Activated naive CD4-positive, alpha-beta T cell treated with anti-CD3 and anti-CD28 coated beads, Interleukin-2, amount 10 ng/mL, durations not matched to agents 7 days and 5 days (primary cell): ENCODE measurements around the gene NEDD9.

Experiments used
- CTCF ChIA-PET: fragments of 350-600 bp; sonication (Branson Sonifier 250); formaldehyde crosslinking; loops from one replicate; lab custom pipeline; 2021; ENCODE audit warnings: antibody characterized with exemption; lab: Charles Lee
- DNase-seq: peaks from one replicate; pipeline ENCODE4 v3.0.0-alpha.2; 2020
- H3K27ac Mint-ChIP-seq: one replicate; pipeline ENCODE4 v1.8.0; 2021; ENCODE audit warnings: mild to moderate bottlenecking, moderate library complexity, mixed read lengths
- H3K27me3 Mint-ChIP-seq: one replicate; pipeline ENCODE4 v1.8.0; 2021; ENCODE audit warnings: mild to moderate bottlenecking, mixed read lengths
- H3K36me3 Mint-ChIP-seq: one replicate; pipeline ENCODE4 v1.8.0; 2021; ENCODE audit warnings: mixed read lengths
- H3K4me1 Mint-ChIP-seq: one replicate; pipeline ENCODE4 v1.8.0; 2021; ENCODE audit warnings: mixed read lengths
- H3K4me3 Mint-ChIP-seq: one replicate; pipeline ENCODE4 v1.8.0; 2021; ENCODE audit warnings: mild to moderate bottlenecking, moderate library complexity, mixed read lengths
- H3K9me3 Mint-ChIP-seq: one replicate; pipeline ENCODE4 v1.8.0; 2021; ENCODE audit warnings: mixed read lengths

NEDD9 gene

GRCh38 chr6:11189865-11190624 is 42.4 kb downstream of the NEDD9 start:
- H3K4me1 Mint-ChIP-seq = peaks cover 5% of the 10 kb centered on the region
- CTCF ChIA-PET = interaction anchor here (0.6 kb wide), 1 partner anchor 78 kb away, joined by 3 read pairs; no protein-coding TSS in a partner anchor
- no peak overlapping the region for H3K27ac Mint-ChIP-seq
- H3K36me3 Mint-ChIP-seq = peaks cover 80% of the 10 kb centered on the region
- H3K9me3 Mint-ChIP-seq = no peaks in the 10 kb centered on the region
- DNase-seq = no peak
- H3K27me3 Mint-ChIP-seq = no peaks in the 10 kb centered on the region
- H3K4me3 Mint-ChIP-seq = no peak overlapping the region

DNA sequence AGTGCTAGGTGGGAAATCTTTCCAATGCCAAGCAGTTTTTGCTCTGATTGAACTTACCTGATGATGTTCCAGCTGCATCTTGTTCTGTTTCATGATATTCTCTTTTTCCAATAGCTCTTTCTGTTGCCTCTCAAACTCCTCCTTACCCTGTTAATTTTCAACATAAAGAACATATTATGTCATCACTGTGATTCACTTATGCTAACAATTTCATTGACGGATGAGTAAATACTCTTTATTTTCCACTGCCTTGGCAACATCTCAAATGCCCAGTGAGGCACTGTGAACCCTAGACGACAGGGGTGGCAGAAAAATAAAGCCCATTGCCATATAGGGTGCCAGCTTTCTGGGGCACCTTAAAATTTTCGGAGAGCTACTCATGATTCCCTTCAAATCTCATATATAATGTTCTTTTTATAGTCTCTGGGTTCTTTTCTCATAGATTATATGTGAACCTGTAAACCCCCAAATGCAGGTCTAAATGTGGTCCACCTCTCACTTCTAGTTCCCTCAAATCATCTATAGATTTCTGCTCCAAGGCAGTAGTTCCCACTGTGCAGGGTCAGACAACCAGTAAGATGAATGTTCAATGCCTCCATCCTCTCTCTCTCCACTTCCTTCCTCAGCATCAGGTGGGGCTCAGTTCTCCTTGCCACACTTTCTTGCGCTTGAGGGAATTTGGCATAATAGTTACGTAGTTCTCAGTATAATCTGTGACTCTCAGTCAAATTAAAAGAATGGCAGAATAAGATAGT is 44.1 kb downstream of the NEDD9 start:
- Mint-ChIP-seq H3K4me1 (no peaks in the 10 kb centered on the region), H3K36me3 (peaks cover 82% of the 10 kb centered on the region), H3K27ac (no peak overlapping the region), H3K4me3 (no peak overlapping the region), H3K27me3 (no peaks in the 10 kb centered on the region), H3K9me3 (no peaks in the 10 kb centered on the region)
- CTCF ChIA-PET = interaction anchor here (1.0 kb wide), 1 partner anchor 16 kb away, joined by 3 read pairs; no protein-coding TSS in a partner anchor
- DNase-seq = no peak

GRCh38 chr6:11187301-11187700 is 45.2 kb downstream of the NEDD9 start:
- H3K9me3 Mint-ChIP-seq = no peaks in the 10 kb centered on the region
- H3K36me3 Mint-ChIP-seq = peaks cover 81% of the 10 kb centered on the region
- H3K27me3 Mint-ChIP-seq = no peaks in the 10 kb centered on the region
- H3K4me1 Mint-ChIP-seq = no peaks in the 10 kb centered on the region
- no peak overlapping the region for H3K27ac Mint-ChIP-seq
- no peak overlapping the region for H3K4me3 Mint-ChIP-seq
- DNase-seq = no peak
- CTCF ChIA-PET = no interaction called here

DNA sequence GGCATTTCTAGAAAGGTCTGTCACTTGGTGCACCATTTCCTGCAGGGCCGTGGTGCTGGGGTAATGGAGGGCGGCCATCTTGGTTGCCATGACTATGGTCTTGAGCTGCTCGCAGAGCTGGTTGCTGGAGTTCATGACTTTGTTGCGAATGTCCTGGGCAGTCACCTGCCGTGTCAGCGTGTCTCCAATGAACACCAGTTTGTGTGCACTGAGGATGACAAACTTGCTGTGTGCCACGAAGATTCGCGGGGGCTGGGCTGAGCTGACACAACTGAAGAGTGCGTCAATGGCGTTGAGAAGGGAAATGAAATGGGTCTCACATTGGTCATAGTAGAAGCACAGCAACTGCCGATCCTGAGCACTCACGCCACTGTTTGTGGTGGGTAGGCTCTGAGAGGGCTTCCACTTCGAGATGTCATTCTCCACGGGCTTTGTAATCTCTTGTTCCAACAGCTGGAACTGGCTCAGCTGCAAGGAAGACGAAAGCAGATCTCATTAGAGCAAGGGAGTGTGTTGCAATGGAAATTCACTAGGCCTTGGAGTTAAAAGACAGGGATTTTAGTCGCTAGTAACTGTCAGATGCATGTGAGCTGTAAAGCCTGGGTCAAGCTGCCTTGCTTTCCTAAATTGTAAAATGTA is 47.1 kb downstream of the NEDD9 start:
- no peak for DNase-seq
- Mint-ChIP-seq H3K4me1 (no peaks in the 10 kb centered on the region), H3K4me3 (no peak overlapping the region), H3K9me3 (no peaks in the 10 kb centered on the region), H3K36me3 (peaks cover 78% of the 10 kb centered on the region), H3K27me3 (no peaks in the 10 kb centered on the region), H3K27ac (no peak overlapping the region)
- CTCF ChIA-PET = interaction anchor here (0.6 to 0.8 kb wide), 2 partner anchors 10 to 196 kb away, joined by 3 read pairs; no protein-coding TSS in a partner anchor

GRCh38 chr6:11183761-11184362 is 48.6 kb downstream of the NEDD9 start:
- Mint-ChIP-seq H3K4me1 (no peaks in the 10 kb centered on the region), H3K4me3 (no peak overlapping the region), H3K27me3 (no peaks in the 10 kb centered on the region), H3K9me3 (no peaks in the 10 kb centered on the region), H3K36me3 (peaks cover 68% of the 10 kb centered on the region), H3K27ac (no peak overlapping the region)
- CTCF ChIA-PET = no interaction called here
- DNase-seq = no peak

GRCh38 chr6:11181478-11182136 is 50.9 kb downstream of the NEDD9 start:
- no peaks in the 10 kb centered on the region for H3K9me3 Mint-ChIP-seq
- CTCF ChIA-PET = no interaction called here
- no peaks in the 10 kb centered on the region for H3K4me1 Mint-ChIP-seq
- H3K27ac Mint-ChIP-seq = no peak overlapping the region
- peaks cover 47% of the 10 kb centered on the region for H3K36me3 Mint-ChIP-seq
- DNase-seq = no peak
- no peaks in the 10 kb centered on the region for H3K27me3 Mint-ChIP-seq
- no peak overlapping the region for H3K4me3 Mint-ChIP-seq

DNA sequence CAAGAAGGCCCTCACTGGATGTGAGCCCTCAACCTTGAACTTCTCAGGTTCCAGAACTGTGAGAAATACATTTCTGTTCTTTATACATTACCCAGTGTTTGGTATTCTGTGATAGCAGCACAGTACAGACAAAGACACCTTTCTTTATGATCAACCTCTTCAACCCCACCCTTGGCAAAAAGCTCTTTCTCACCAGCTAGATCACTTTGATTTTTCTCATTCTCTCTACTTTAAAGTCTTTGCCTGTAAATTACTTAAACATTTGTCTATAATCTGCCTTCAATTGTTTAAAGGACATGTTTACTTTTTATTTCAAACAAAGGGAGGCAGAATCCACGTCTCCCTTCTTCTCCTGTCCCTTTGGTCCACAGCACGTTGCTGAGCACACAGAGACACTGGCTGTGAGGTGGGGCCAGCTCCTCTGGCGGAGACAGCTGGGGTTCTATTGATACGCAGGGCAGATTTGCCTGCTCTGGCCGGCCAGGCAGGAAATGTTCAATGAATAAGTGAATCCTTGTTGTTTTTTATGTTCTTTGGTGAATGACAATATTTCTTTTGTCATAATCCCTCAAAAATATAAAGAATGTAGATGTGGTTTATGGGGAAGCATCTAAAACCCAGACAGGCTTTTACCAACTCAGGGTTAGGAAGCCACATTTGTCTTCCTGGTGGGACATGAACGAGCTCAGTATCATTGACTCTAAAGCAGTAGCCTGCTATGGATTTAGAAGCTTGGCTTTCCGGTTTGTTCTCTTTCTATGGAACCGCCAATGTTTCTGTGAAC is 52.9 kb downstream of the NEDD9 start:
- Mint-ChIP-seq H3K27me3 (no peaks in the 10 kb centered on the region), H3K4me1 (no peaks in the 10 kb centered on the region), H3K9me3 (no peaks in the 10 kb centered on the region), H3K27ac (no peak overlapping the region), H3K4me3 (no peak overlapping the region), H3K36me3 (peaks cover 32% of the 10 kb centered on the region)
- no peak for DNase-seq
- CTCF ChIA-PET = interaction anchor here (0.9 kb wide), 1 partner anchor 8 kb away, joined by 3 read pairs; no protein-coding TSS in a partner anchor

DNA sequence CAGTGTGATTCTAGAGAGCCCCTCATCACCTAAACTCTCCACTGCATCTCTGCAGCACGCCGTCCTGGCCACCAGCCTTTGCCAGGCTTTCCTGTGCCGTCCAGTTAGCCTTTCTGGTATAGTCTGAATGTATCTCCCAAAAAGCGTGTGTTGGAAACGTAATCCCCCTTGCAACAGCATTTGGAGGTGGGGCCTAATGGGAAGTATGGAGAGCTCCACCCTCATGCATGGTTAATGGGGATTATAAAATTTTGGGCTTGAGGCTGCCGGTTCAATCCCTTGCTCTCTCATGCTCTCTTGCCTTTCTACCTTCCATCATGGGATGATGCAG is 53.4 kb downstream of the NEDD9 start:
- H3K27ac Mint-ChIP-seq = no peak overlapping the region

GRCh38 chr6:11177271-11177670 is 55.2 kb downstream of the NEDD9 start:
- no peak for DNase-seq
- CTCF ChIA-PET = interaction anchor here (10.1 kb wide), 1 partner anchor 319 kb away, joined by 69 read pairs; no protein-coding TSS in a partner anchor
- peaks cover 13% of the 10 kb centered on the region for H3K36me3 Mint-ChIP-seq
- no peak overlapping the region for H3K4me3 Mint-ChIP-seq
- H3K4me1 Mint-ChIP-seq = peaks cover 11% of the 10 kb centered on the region
- no peaks in the 10 kb centered on the region for H3K9me3 Mint-ChIP-seq
- H3K27ac Mint-ChIP-seq = no peak overlapping the region
- peaks cover 3% of the 10 kb centered on the region for H3K27me3 Mint-ChIP-seq

More for the DNA sequence above, 53.4 kb downstream of the NEDD9 start:
- Mint-ChIP-seq H3K36me3 (peaks cover 26% of the 10 kb centered on the region), H3K4me3 (no peak overlapping the region), H3K27me3 (peaks cover 3% of the 10 kb centered on the region), H3K4me1 (no peaks in the 10 kb centered on the region), H3K9me3 (no peaks in the 10 kb centered on the region)
- DNase-seq = no peak
- CTCF ChIA-PET = no interaction called here

- H3K9me3 Mint-ChIP-seq = no peaks in the 10 kb centered on the region
- no peak overlapping the region for H3K27ac Mint-ChIP-seq
- H3K27me3 Mint-ChIP-seq = peaks cover 3% of the 10 kb centered on the region
- no peak for DNase-seq
- peaks cover 13% of the 10 kb centered on the region for H3K4me1 Mint-ChIP-seq
- CTCF ChIA-PET = interaction anchor here (0.7 to 10.1 kb wide), 4 partner anchors 58 to 322 kb away, joined by 3 to 69 read pairs (median 4); partner anchors contain the start of gene NEDD9
- H3K36me3 Mint-ChIP-seq = no peaks in the 10 kb centered on the region
- no peak overlapping the region for H3K4me3 Mint-ChIP-seq
Measured at GRCh38 chr6:11174242-11174611, 58.2 kb downstream of the NEDD9 start.

- CTCF ChIA-PET = interaction anchor here (0.6 to 10.1 kb wide), 14 partner anchors 15 to 323 kb away, joined by 3 to 69 read pairs (median 6); partner anchors contain the start of gene NEDD9
- Mint-ChIP-seq H3K4me3 (no peak overlapping the region), H3K4me1 (peaks cover 13% of the 10 kb centered on the region), H3K27me3 (peaks cover 3% of the 10 kb centered on the region), H3K36me3 (no peaks in the 10 kb centered on the region), H3K9me3 (no peaks in the 10 kb centered on the region), H3K27ac (no peak overlapping the region)
- DNase-seq = peak; percentile 80
Measured at GRCh38 chr6:11172501-11173327, 59.8 kb downstream of the NEDD9 start.

- Mint-ChIP-seq H3K27ac (no peak overlapping the region), H3K27me3 (peaks cover 3% of the 10 kb centered on the region), H3K4me3 (no peak overlapping the region), H3K9me3 (no peaks in the 10 kb centered on the region), H3K36me3 (no peaks in the 10 kb centered on the region), H3K4me1 (peaks cover 13% of the 10 kb centered on the region)
- no peak for DNase-seq
- CTCF ChIA-PET = interaction anchor here (0.7 to 10.1 kb wide), 17 partner anchors 8 to 324 kb away, joined by 3 to 69 read pairs (median 5); partner anchors contain the start of gene NEDD9
Measured at GRCh38 chr6:11171952-11172351, 60.5 kb downstream of the NEDD9 start.
